Measurements from ENCODE around the gene EZH1. TPM values are rescaled to one million over a fixed set of nuclear protein-coding genes. Genes with fewer than 3 reads are reported as not detected.

The EZH1 gene
- total RNA-seq, 1 donor from 2014 or later, result 56.2 TPM

GRCh38 chr17:42704490-42704836, 40.4 kb downstream of the EZH1 start:
- Histone ChIP-seq H3K4me3 (no peak overlapping the region), H3K4me1 (no peaks in the 10 kb centered on the region), H3K36me3 (peaks cover 100% of the 10 kb centered on the region), H3K9me3 (no peaks in the 10 kb centered on the region), H3K27ac (no peak overlapping the region), H3K27me3 (ENCODE audit: low read depth) (no peaks in the 10 kb centered on the region)
- no peak for ATAC-seq
- TF ChIP-seq CTCF (IDR thresholded peaks at IDR 0.05), result no peak
- intact Hi-C loops (cut with DNase I), result no loop called here
- no peak for DNase-seq

GRCh38 chr17:42702446-42702845, 42.4 kb downstream of the EZH1 start:
- intact Hi-C loops (cut with DNase I), result no loop called here
- no peaks in the 10 kb centered on the region for H3K4me1 ChIP-seq
- no peaks in the 10 kb centered on the region for H3K9me3 ChIP-seq
- H3K27ac ChIP-seq, result no peak overlapping the region
- TF ChIP-seq CTCF (IDR thresholded peaks at IDR 0.05), result no peak
- no peaks in the 10 kb centered on the region for H3K27me3 ChIP-seq (ENCODE audit: low read depth)
- no peak overlapping the region for H3K4me3 ChIP-seq
- peaks cover 86% of the 10 kb centered on the region for H3K36me3 ChIP-seq
- no peak for DNase-seq
- ATAC-seq, result no peak

DNA sequence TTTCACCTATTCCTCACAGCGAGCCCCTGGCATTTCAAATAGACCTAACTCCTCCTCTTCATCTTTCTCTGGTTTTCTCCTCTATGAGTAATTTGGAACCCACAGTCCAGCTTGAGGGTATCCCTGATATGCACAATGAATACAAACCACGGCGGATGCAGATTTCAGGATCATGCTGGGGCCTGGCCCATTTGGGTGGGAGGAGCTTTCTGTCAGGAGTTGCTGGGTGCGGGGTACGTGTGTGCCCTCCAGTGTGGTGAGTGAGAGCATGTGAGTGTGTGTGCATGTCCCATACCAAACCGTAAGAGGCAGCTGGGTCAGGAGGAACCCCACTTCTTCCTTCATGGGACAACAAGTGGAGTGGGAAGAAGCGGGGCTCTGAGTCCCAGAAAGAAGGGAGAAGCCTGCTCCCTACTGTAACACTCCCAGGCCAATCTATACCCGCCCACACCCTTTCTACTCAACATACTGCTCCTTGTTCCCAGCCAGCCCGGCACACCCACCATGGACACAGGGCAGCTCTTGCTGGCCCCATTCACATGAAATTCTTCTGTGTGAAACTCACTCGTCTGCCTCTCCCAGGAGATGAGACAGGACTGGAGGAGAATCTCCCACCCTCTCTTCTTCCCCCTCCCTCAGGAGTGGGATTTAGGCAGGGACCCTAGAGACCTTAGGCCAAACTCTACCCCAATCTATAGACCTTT, 44.1 kb downstream of the EZH1 start:
- intact Hi-C loops (cut with DNase I), result no loop called here
- ATAC-seq, result no peak
- no peak for TF ChIP-seq CTCF (IDR thresholded peaks at IDR 0.05)
- Histone ChIP-seq H3K9me3 (no peaks in the 10 kb centered on the region), H3K4me1 (no peaks in the 10 kb centered on the region), H3K27me3 (ENCODE audit: low read depth) (no peaks in the 10 kb centered on the region), H3K27ac (no peak overlapping the region), H3K4me3 (no peak overlapping the region), H3K36me3 (peaks cover 85% of the 10 kb centered on the region)
- DNase-seq, result no peak

GRCh38 chr17:42699415-42699740, 45.5 kb downstream of the EZH1 start:
- Histone ChIP-seq H3K4me3 (no peak overlapping the region), H3K4me1 (no peaks in the 10 kb centered on the region), H3K36me3 (peaks cover 84% of the 10 kb centered on the region), H3K9me3 (no peaks in the 10 kb centered on the region), H3K27me3 (ENCODE audit: low read depth) (no peaks in the 10 kb centered on the region), H3K27ac (no peak overlapping the region)
- TF ChIP-seq CTCF (IDR thresholded peaks at IDR 0.05), result no peak
- ATAC-seq (no peak), DNase-seq (no peak)
- intact Hi-C loops (cut with DNase I), result no loop called here

DNA sequence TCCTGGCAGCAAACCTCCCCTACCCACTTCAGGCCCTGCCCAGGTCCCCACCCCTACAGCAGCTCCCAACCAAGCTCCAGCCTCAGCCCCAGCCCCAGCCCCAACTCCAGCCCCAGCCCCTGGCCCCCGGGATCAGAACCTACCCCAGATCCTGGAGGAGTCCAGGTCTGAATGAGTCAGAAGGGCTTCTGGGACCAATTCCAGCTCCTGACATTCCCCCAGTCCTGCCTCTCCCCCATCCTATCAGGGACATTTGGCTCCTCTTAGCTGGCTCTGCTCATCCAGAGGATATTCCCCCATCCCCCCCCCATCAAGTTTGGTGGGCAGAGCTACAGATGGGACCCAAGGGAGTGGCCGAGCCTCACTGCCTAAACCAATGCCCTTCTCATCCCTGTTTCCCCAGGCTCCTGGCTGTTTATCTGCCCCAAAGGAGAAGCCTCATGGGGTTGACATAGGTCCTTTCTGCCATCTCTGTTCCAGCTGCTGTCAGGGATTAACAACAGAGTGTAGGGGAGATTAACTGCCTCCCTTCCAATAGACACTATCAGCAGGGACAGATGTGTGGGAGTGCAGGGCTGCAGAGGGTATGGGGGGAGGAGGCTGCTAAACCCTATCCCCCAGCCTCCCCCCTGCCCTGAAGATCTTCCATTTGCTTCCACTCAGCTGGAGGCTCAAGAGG, 46.0 kb downstream of the EZH1 start:
- Histone ChIP-seq H3K4me3 (no peak overlapping the region), H3K9me3 (no peaks in the 10 kb centered on the region), H3K4me1 (no peaks in the 10 kb centered on the region), H3K27ac (no peak overlapping the region), H3K27me3 (ENCODE audit: low read depth) (no peaks in the 10 kb centered on the region), H3K36me3 (peaks cover 79% of the 10 kb centered on the region)
- ATAC-seq, result no peak
- intact Hi-C loops (cut with DNase I), result no loop called here
- no peak for TF ChIP-seq CTCF (IDR thresholded peaks at IDR 0.05)
- no peak for DNase-seq

Data from lower lobe of right lung (tissue), 2 donors.